NB4 (cell line): ENCODE measurements around the gene PRR36.

ENCODE experiments used
- CTCF ChIP-seq: IDR thresholded peaks from one replicate; pipeline ENCODE4 v1.5.1; 2012; ENCODE audit warnings: low read depth, low read length
- POLR2A ChIP-seq: IDR thresholded peaks from 2 replicates; pipeline ENCODE4 v1.6.1; 2011; ENCODE audit warnings: mild to moderate bottlenecking; ENCODE audit not compliant: insufficient read length; ENCODE audit errors: extremely low read depth

- TF ChIP-seq POLR2A, result no peak
- no peak for TF ChIP-seq CTCF
Measured at GRCh38 chr19:7885818-7886217, 11.6 kb upstream of the PRR36 start.
